Measurements from ENCODE around the gene PTPRN2.

PTPRN2 gene

GRCh38 chr7:158085741-158086695 is 501.6 kb downstream of the PTPRN2 start:
- Histone ChIP-seq H3K4me3 (ENCODE audit: low read depth, low read length) (no peak overlapping the region), H3K9ac (ENCODE audit: low read length) (no peak overlapping the region), H3K27me3 (ENCODE audit: control insufficient read depth, insufficient read depth, low read length) (peaks cover 5% of the 10 kb centered on the region; the same call in 1 of the 2 replicates), H3K4me1 (ENCODE audit: control insufficient read depth, insufficient read depth, low read length) (0 out of 2 replicates have a peak, but pooled peaks cover 4% of the 10 kb centered on the region), H3K9me3 (ENCODE audit: control insufficient read depth, insufficient read depth, low read depth, low read length) (peaks cover 50% of the 10 kb centered on the region; the same call in 1 of the 2 replicates), H3K27ac (ENCODE audit: low read depth, low read length) (no peak overlapping the region), H3K36me3 (ENCODE audit: control insufficient read depth, insufficient read depth, low read length) (no peaks in the 10 kb centered on the region)

DNA sequence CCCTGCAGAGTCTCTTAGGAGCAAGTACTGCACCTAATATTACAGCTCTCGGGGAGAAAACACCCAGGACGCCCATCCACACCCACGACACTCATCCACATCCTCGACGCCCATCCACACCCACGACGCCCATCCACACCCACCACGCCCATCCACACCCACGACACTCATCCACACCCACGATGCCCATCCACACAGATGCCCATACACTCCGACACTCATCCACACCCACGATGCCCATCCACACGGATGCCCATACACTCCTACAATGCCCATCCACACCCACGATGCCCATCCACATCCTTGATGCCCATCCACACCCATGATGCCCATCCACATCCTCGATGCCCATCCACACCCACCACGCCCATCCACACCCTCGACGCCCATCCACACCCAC is 503.1 kb downstream of the PTPRN2 start:
- Histone ChIP-seq H3K9ac (ENCODE audit: low read length) (no peak overlapping the region), H3K27me3 (ENCODE audit: control insufficient read depth, insufficient read depth, low read length) (peaks cover 5% of the 10 kb centered on the region; the same call in 1 of the 2 replicates), H3K4me1 (ENCODE audit: control insufficient read depth, insufficient read depth, low read length) (0 out of 2 replicates have a peak, but pooled peaks cover 4% of the 10 kb centered on the region), H3K27ac (ENCODE audit: low read depth, low read length) (no peak overlapping the region), H3K36me3 (ENCODE audit: control insufficient read depth, insufficient read depth, low read length) (no peaks in the 10 kb centered on the region), H3K9me3 (ENCODE audit: control insufficient read depth, insufficient read depth, low read depth, low read length) (peaks cover 57% of the 10 kb centered on the region; the same call in 1 of the 2 replicates), H3K4me3 (ENCODE audit: low read depth, low read length) (no peak overlapping the region)

DNA sequence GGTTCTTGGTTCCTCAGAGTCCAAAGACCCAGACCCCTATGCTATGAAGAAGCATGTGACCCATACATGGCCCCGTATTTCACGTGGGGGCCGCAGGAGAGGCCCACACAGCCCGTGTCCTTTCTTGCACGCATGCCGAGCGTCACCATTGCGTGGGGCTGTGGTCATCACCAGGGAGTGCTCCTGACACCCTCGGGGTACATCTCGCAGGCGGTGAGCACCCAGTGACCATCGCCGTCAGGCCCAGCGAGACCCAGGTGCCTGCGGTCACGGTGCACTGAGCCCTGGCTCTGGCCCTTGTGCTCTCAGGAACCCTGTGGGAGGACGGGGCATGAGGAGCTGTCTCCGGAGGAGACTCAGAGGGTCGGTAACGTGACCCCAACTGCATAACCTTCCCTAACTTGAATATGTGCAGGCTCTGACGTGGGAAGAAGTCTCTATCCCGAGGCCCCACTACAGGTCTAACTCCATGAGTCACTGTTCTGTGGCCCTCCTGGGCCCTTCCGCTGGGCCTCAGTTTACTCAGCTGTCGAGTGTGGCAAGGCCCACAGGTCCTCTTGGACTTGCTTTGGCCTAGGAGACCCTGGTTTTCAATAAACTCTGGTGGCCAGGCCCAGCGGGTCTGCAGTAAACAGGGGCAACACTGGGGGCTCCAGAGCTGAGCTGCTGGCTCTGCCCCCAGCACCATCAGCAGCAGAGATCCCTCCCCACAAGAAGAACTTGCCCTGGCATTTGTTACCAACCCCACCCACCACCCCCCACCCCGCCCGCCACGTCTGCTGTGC is 503.9 kb downstream of the PTPRN2 start:
- peaks cover 5% of the 10 kb centered on the region; the same call in 1 of the 2 replicates for H3K27me3 ChIP-seq (ENCODE audit: control insufficient read depth, insufficient read depth, low read length)
- H3K4me3 ChIP-seq (ENCODE audit: low read depth, low read length), result no peak overlapping the region
- no peaks in the 10 kb centered on the region for H3K36me3 ChIP-seq (ENCODE audit: control insufficient read depth, insufficient read depth, low read length)
- H3K9me3 ChIP-seq (ENCODE audit: control insufficient read depth, insufficient read depth, low read depth, low read length), result peaks cover 61% of the 10 kb centered on the region; the same call in 1 of the 2 replicates
- H3K9ac ChIP-seq (ENCODE audit: low read length), result no peak overlapping the region
- no peak overlapping the region for H3K27ac ChIP-seq (ENCODE audit: low read depth, low read length)
- 0 out of 2 replicates have a peak, but pooled peaks cover 4% of the 10 kb centered on the region for H3K4me1 ChIP-seq (ENCODE audit: control insufficient read depth, insufficient read depth, low read length)

GRCh38 chr7:158082761-158083160 is 504.9 kb downstream of the PTPRN2 start:
- Histone ChIP-seq H3K4me1 (ENCODE audit: control insufficient read depth, insufficient read depth, low read length) (0 out of 2 replicates have a peak, but pooled peaks cover 4% of the 10 kb centered on the region), H3K27me3 (ENCODE audit: control insufficient read depth, insufficient read depth, low read length) (peaks cover 5% of the 10 kb centered on the region; the same call in 1 of the 2 replicates), H3K27ac (ENCODE audit: low read depth, low read length) (no peak overlapping the region), H3K4me3 (ENCODE audit: low read depth, low read length) (no peak overlapping the region), H3K36me3 (ENCODE audit: control insufficient read depth, insufficient read depth, low read length) (no peaks in the 10 kb centered on the region), H3K9me3 (ENCODE audit: control insufficient read depth, insufficient read depth, low read depth, low read length) (peaks cover 61% of the 10 kb centered on the region; the same call in 1 of the 2 replicates), H3K9ac (ENCODE audit: low read length) (no peak overlapping the region)

GRCh38 chr7:158080899-158081445 is 506.7 kb downstream of the PTPRN2 start:
- Histone ChIP-seq H3K27me3 (ENCODE audit: control insufficient read depth, insufficient read depth, low read length) (no peaks in the 10 kb centered on the region), H3K27ac (ENCODE audit: low read depth, low read length) (no peak overlapping the region), H3K4me3 (ENCODE audit: low read depth, low read length) (no peak overlapping the region), H3K9me3 (ENCODE audit: control insufficient read depth, insufficient read depth, low read depth, low read length) (peaks cover 59% of the 10 kb centered on the region; the same call in 1 of the 2 replicates), H3K4me1 (ENCODE audit: control insufficient read depth, insufficient read depth, low read length) (no peaks in the 10 kb centered on the region), H3K9ac (ENCODE audit: low read length) (no peak overlapping the region), H3K36me3 (ENCODE audit: control insufficient read depth, insufficient read depth, low read length) (no peaks in the 10 kb centered on the region)

DNA sequence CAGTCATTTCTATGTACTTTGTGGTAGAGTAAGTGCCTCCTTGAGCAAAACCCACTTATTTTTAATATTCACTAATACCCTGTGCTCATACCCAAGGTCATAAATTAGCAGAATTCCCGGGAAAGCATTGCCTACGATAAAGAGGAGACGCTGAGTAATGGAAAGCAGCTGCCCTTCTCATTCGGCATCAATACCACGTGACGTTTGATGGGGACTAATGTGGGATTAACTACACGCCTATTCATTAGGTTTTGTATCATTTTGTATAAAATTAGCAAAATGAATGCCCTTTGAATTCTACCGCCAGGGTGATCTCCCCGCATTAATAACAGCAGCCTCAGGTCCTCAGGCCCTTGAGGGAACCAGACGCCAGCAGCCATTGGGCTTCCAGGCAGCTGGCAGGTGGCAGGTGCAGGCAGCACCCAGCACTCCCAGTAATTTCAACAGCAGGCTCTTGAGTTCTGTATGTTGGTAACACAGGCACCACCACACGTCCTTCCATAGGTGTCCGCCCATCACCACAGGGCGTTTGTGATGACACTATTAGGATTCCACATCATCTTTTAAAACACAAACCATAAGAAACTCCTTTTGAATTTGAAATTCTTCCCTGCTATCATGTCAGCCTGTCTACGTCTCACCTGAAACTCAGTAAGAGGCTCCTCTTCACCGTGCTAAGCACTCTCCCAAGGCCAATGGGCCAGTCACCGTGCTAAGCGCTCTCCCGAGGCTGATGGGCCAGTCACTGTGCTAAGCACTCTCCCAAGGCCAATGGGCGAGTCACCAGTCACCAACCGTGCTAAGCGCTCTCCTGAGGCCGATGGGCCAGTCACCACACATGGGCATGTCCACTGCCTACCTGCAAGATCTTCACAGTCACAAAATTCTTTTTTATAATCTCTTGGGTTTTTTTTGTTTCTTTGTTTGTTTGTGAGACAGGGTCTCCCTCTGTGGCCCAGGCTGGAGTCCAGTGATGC is 509.4 kb downstream of the PTPRN2 start:
- no peaks in the 10 kb centered on the region for H3K4me1 ChIP-seq (ENCODE audit: control insufficient read depth, insufficient read depth, low read length)
- no peak overlapping the region for H3K4me3 ChIP-seq (ENCODE audit: low read depth, low read length)
- H3K27me3 ChIP-seq (ENCODE audit: control insufficient read depth, insufficient read depth, low read length), result no peaks in the 10 kb centered on the region
- H3K36me3 ChIP-seq (ENCODE audit: control insufficient read depth, insufficient read depth, low read length), result no peaks in the 10 kb centered on the region
- H3K27ac ChIP-seq (ENCODE audit: low read depth, low read length), result no peak overlapping the region
- peaks cover 60% of the 10 kb centered on the region; the same call in 1 of the 2 replicates for H3K9me3 ChIP-seq (ENCODE audit: control insufficient read depth, insufficient read depth, low read depth, low read length)
- H3K9ac ChIP-seq (ENCODE audit: low read length), result no peak overlapping the region

DNA sequence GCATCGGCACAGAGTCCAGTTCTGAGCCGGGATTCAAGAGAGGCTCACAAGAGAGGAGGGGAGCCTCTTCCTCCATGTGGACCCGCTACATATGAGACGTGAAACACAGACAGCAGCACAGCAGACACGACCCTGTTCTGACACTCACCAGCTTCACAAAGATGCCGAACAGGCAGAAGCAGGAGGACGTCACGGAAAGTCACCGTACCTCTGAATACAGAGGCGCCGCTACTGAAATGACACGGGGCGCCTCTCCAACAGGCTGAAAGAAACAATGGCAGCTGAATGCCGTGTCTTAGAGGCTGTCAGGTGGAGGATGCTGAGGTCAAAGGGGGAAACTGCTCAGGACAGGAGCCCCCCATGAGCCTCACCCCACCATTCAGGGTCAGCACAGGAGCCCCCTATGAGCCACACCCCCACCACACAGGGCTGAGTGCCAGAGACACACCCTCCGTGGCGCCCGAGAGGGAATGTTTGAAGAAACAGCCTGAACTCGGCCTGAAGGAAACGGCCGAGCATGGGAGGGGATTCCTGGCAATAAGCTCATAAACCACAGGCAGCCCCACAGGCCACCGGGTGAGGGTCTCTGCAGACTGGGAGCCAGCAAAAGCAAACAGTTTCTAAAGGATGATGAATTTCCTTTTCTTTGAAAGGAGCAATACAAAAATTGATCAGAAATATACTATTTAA is 510.3 kb downstream of the PTPRN2 start:
- H3K27ac ChIP-seq (ENCODE audit: low read depth, low read length), result no peak overlapping the region
- H3K9ac ChIP-seq (ENCODE audit: low read length), result no peak overlapping the region
- no peaks in the 10 kb centered on the region for H3K27me3 ChIP-seq (ENCODE audit: control insufficient read depth, insufficient read depth, low read length)
- peaks cover 62% of the 10 kb centered on the region; the same call in 1 of the 2 replicates for H3K9me3 ChIP-seq (ENCODE audit: control insufficient read depth, insufficient read depth, low read depth, low read length)
- H3K4me1 ChIP-seq (ENCODE audit: control insufficient read depth, insufficient read depth, low read length), result no peaks in the 10 kb centered on the region
- no peaks in the 10 kb centered on the region for H3K36me3 ChIP-seq (ENCODE audit: control insufficient read depth, insufficient read depth, low read length)
- H3K4me3 ChIP-seq (ENCODE audit: low read depth, low read length), result no peak overlapping the region

DNA sequence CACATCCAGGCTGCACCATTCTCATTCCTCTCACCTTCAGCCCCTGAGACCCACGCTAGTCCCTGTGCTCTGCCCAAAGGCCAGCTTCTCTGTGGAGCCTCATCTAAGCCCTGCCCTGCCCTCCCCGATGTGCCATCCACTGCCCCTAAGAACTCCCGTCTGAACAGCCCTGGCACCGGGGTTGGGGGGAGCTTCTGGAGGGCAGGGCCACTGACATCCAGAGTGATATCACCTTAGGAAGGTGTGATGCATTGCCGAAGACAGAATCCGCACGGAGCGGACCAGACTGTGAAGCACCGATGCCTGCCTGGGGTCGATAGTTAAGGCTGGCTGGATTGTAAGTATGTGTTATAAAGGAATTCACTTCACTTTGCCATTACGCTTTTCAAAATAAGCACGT is 511.0 kb downstream of the PTPRN2 start:
- Histone ChIP-seq H3K9ac (ENCODE audit: low read length) (no peak overlapping the region), H3K9me3 (ENCODE audit: control insufficient read depth, insufficient read depth, low read depth, low read length) (peaks cover 64% of the 10 kb centered on the region; the same call in 1 of the 2 replicates), H3K27me3 (ENCODE audit: control insufficient read depth, insufficient read depth, low read length) (no peaks in the 10 kb centered on the region), H3K36me3 (ENCODE audit: control insufficient read depth, insufficient read depth, low read length) (no peaks in the 10 kb centered on the region), H3K4me3 (ENCODE audit: low read depth, low read length) (no peak overlapping the region), H3K4me1 (ENCODE audit: control insufficient read depth, insufficient read depth, low read length) (no peaks in the 10 kb centered on the region), H3K27ac (ENCODE audit: low read depth, low read length) (no peak overlapping the region)

GRCh38 chr7:158076215-158076614 is 511.4 kb downstream of the PTPRN2 start:
- no peaks in the 10 kb centered on the region for H3K27me3 ChIP-seq (ENCODE audit: control insufficient read depth, insufficient read depth, low read length)

More at GRCh38 chr7:158076215-158076614, 511.4 kb downstream of the PTPRN2 start:
- Histone ChIP-seq H3K9ac (ENCODE audit: low read length) (no peak overlapping the region), H3K4me1 (ENCODE audit: control insufficient read depth, insufficient read depth, low read length) (no peaks in the 10 kb centered on the region), H3K27ac (ENCODE audit: low read depth, low read length) (no peak overlapping the region), H3K9me3 (ENCODE audit: control insufficient read depth, insufficient read depth, low read depth, low read length) (peaks cover 67% of the 10 kb centered on the region; the same call in 1 of the 2 replicates), H3K36me3 (ENCODE audit: control insufficient read depth, insufficient read depth, low read length) (no peaks in the 10 kb centered on the region), H3K4me3 (ENCODE audit: low read depth, low read length) (no peak overlapping the region)
